Common myeloid progenitor, CD34-positive (primary cell): Measurements from ENCODE around the gene MLF1.

Experiments
- CTCF ChIA-PET: fragments of 350-600 bp; sonication (Branson Sonifier 250); formaldehyde crosslinking; loops from one replicate; lab custom pipeline; 2021; ENCODE audit warnings: antibody characterized with exemption; lab: Charles Lee
- POLR2A ChIA-PET: fragments of 350-600 bp; sonication (Branson Sonifier 250); formaldehyde crosslinking; loops from one replicate; lab custom pipeline; 2021; ENCODE audit warnings: antibody characterized with exemption; lab: Charles Lee
- DNase-seq, 3 donors: peaks; one replicate each; pipeline versions ENCODE4 v3.0.0 to v3.0.0-alpha.2; 2013
- H3K27ac ChIP-seq, 2 experiments: 1 replicate in 1 of 2; 2 replicates in 1 of 2; pipeline ENCODE4 v1.7.0; 2013; ENCODE audit warnings: inconsistent platforms in 2 of 2, low read length in 2 of 2, mild to moderate bottlenecking in 2 of 2, low read depth in 1 of 2, moderate library complexity in 1 of 2; ENCODE audit not compliant: severe bottlenecking in 2 of 2, insufficient read depth in 1 of 2, poor library complexity in 1 of 2
- H3K27me3 ChIP-seq, 5 experiments: replicated peaks in 2 of 5; 1 replicate in 3 of 5; 2 replicates in 2 of 5; pipeline versions ENCODE4 v1.6.1 to v1.7.0; 2013; ENCODE audit warnings: low read length in 4 of 5, mild to moderate bottlenecking in 2 of 5, moderate library complexity in 2 of 5, inconsistent platforms in 1 of 5; ENCODE audit not compliant: insufficient read depth in 5 of 5, control insufficient read depth in 4 of 5
- H3K36me3 ChIP-seq, 4 experiments: 1 replicate in 2 of 4; 2 replicates in 2 of 4; pipeline versions ENCODE4 v1.6.1 to v1.7.0; 2013; ENCODE audit warnings: low read length in 3 of 4, control low read depth in 1 of 4, mild to moderate bottlenecking in 1 of 4; ENCODE audit not compliant: control insufficient read depth in 4 of 4, insufficient read depth in 4 of 4
- H3K4me1 ChIP-seq, 4 experiments: 1 replicate in 3 of 4; 2 replicates in 1 of 4; pipeline versions ENCODE4 v1.6.1 to v1.7.1; 2013; ENCODE audit warnings: low read length in 3 of 4, mild to moderate bottlenecking in 3 of 4, control low read depth in 1 of 4, inconsistent platforms in 1 of 4, moderate library complexity in 1 of 4; ENCODE audit not compliant: control insufficient read depth in 4 of 4, insufficient read depth in 4 of 4; ENCODE audit errors: control extremely low read depth in 1 of 4
- H3K4me3 ChIP-seq, 7 experiments: 1 replicate in 4 of 7; 2 replicates in 3 of 7; pipeline versions ENCODE4 v1.5.1 to v1.7.0; 2013; ENCODE audit warnings: mild to moderate bottlenecking in 7 of 7, low read length in 6 of 7, moderate library complexity in 6 of 7, inconsistent platforms in 2 of 7, low read depth in 2 of 7, control low read depth in 1 of 7; ENCODE audit not compliant: insufficient read depth in 4 of 7, control insufficient read depth in 1 of 7; ENCODE audit errors: extremely low read depth in 1 of 7
- H3K9me3 ChIP-seq, 5 experiments: 1 replicate in 4 of 5; 2 replicates in 1 of 5; pipeline versions ENCODE4 v1.6.1 to v1.7.1; 2013; ENCODE audit warnings: low read length in 4 of 5, mild to moderate bottlenecking in 2 of 5, inconsistent platforms in 1 of 5, low read depth in 1 of 5, moderate library complexity in 1 of 5; ENCODE audit not compliant: control insufficient read depth in 4 of 5, insufficient read depth in 2 of 5; ENCODE audit errors: control extremely low read depth in 1 of 5
- WGBS: methylation state at CpG from one replicate; pipeline ENCODE4 v1.1.5; 2013; ENCODE audit not compliant: insufficient coverage; 5-methylcytosine and 5-hydroxymethylcytosine counted together

MLF1 gene

DNA sequence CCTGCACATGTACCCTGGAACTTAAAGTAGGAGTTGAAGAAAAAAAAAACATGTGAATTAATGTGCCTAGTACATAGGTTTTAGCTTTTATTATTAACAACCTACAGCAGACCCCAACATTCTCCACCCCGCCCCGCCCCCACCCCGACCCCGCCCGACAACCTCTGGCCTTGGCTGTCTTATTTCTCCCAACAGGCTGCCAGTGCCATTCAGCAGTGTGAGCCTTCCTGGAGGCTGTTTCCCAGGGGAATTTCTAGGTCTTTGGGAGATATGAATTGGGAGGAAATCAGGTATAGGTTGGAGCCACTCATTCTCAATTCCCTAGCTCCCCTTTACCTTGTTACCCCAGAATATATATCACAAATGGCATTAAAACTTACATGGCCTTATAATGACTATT, 8.3 kb upstream of the MLF1 start:
- ChIA-PET POLR2A (no interaction called here), CTCF (interaction anchor here (1.4 kb wide), 1 partner anchor 23 kb away, joined by 3 read pairs; no protein-coding TSS in a partner anchor)
- Histone ChIP-seq H3K4me1 (no peaks in the 10 kb centered on the region), H3K36me3 (no peaks in the 10 kb centered on the region), H3K4me3 (no peak overlapping the region), H3K27me3 (no peaks in the 10 kb centered on the region), H3K27ac (no peak overlapping the region), H3K9me3 (no peaks in the 10 kb centered on the region)
- no CpG with 5 or more reads among the region's 5 CpGs for WGBS
- no peak for DNase-seq

- no peaks in the 10 kb centered on the region for H3K27me3 ChIP-seq
- no peak overlapping the region for H3K27ac ChIP-seq
- no peak for DNase-seq
- no peaks in the 10 kb centered on the region for H3K9me3 ChIP-seq
- no peaks in the 10 kb centered on the region for H3K4me1 ChIP-seq
- CTCF ChIA-PET: interaction anchor here (1.4 kb wide), 1 partner anchor 23 kb away, joined by 3 read pairs; no protein-coding TSS in a partner anchor
- POLR2A ChIA-PET: no interaction called here
- no peaks in the 10 kb centered on the region for H3K36me3 ChIP-seq
- H3K4me3 ChIP-seq: no peak overlapping the region
Measured at GRCh38 chr3:158563076-158563475, 7.9 kb upstream of the MLF1 start.

DNA sequence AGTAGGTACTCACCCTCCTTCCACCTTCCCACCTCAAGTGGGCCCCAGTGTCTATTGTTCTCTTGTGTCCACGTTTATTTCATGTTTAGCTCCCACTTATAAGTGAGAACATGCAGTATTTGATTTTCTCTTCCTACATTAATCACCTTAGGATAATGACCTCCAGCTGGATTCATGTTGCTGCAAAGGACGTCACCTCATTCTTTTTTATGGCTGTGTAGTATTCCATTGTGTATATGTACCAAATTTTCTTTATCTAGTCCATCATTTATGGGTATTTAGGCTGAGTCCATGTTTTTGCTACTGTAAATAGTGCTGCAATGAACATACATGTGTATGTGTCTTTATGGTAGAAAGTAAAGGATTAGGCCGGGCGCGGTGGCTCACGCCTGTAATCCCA, 5.9 kb upstream of the MLF1 start:
- no peak for DNase-seq
- WGBS: 100% methylated on average over 5 of the region's 6 CpGs
- CTCF ChIA-PET: no interaction called here
- H3K27me3 ChIP-seq: peaks cover 0 to 4% (median 0%) of the 10 kb centered on the region in 5 experiments
- H3K27ac ChIP-seq: no peak overlapping the region
- H3K4me1 ChIP-seq: no peaks in the 10 kb centered on the region
- no peak overlapping the region for H3K4me3 ChIP-seq
- no peaks in the 10 kb centered on the region for H3K9me3 ChIP-seq
- POLR2A ChIA-PET: no interaction called here
- H3K36me3 ChIP-seq: no peaks in the 10 kb centered on the region

DNA sequence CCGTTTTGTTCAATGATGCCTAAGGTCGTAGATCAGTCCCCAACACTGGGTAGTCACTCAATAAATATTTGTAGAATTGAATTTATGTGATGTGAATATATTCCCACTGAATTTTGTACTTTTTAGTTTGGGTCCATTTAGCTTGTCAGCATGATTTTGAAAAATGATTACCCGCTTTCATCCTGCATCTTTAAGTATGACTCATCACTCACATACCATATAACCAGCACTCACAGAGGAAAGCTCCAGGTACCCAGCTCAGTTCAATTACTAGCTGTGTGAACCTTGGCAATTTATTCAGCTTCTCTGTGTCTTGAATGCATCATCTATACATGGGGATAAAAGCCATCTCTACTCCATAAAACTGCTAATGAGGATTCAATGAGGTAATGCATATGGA, 2.2 kb upstream of the MLF1 start:
- no peak overlapping the region for H3K27ac ChIP-seq
- DNase-seq: peak in 1 of 3 donors; percentile 29
- H3K4me3 ChIP-seq: no peak overlapping the region
- ChIA-PET CTCF (interaction anchor here (0.6 to 2.4 kb wide), 3 partner anchors 11 to 36 kb away, joined by 3 to 8 read pairs (median 4); no protein-coding TSS in a partner anchor), POLR2A (no interaction called here)
- H3K36me3 ChIP-seq: no peaks in the 10 kb centered on the region
- peaks cover 0 to 8% (median 2%) of the 10 kb centered on the region in 5 experiments for H3K27me3 ChIP-seq
- no CpG with 5 or more reads among the region's 3 CpGs for WGBS
- H3K9me3 ChIP-seq: peaks cover 0 to 5% (median 0%) of the 10 kb centered on the region in 5 experiments
- peaks cover 0 to 12% (median 9%) of the 10 kb centered on the region in 4 experiments for H3K4me1 ChIP-seq

DNA sequence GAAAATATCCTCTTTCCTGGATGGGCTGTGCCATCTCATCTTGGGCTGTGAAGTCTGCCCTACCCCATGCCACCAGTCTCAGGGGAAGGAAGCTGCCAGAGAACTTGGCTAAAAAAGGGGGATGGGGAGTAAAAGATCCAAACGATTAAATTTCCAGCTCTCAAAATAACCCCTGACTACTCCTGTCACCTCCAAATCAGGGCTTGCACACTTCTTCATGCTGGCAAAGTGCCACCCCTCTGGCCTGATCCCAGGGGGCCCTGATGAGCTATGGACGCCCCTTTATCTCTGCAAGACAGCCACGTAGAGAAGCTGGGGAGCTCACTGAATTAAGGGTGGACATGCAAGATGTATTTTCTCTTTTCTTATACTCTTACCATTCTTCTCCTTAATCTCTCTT, 1.2 kb upstream of the MLF1 start:
- Histone ChIP-seq H3K4me3 (no peak overlapping the region), H3K36me3 (no peaks in the 10 kb centered on the region), H3K27ac (no peak overlapping the region), H3K27me3 (peaks cover 0 to 8% (median 2%) of the 10 kb centered on the region in 5 experiments), H3K4me1 (peaks cover 0 to 12% (median 9%) of the 10 kb centered on the region in 4 experiments), H3K9me3 (peaks cover 0 to 5% (median 0%) of the 10 kb centered on the region in 5 experiments)
- 82% methylated on average over 2 of the region's 3 CpGs for WGBS
- ChIA-PET POLR2A (interaction anchor here (0.7 to 2.4 kb wide), 2 partner anchors 75 to 1381 kb away, joined by 3 to 10 read pairs; partner anchors contain the start of gene GFM1), CTCF (interaction anchor here (1.6 to 1.7 kb wide), 2 partner anchors 30 to 37 kb away, joined by 3 to 4 read pairs; no protein-coding TSS in a partner anchor)
- DNase-seq: peak in 2 of 3 donors; percentile 14 to 41

DNA sequence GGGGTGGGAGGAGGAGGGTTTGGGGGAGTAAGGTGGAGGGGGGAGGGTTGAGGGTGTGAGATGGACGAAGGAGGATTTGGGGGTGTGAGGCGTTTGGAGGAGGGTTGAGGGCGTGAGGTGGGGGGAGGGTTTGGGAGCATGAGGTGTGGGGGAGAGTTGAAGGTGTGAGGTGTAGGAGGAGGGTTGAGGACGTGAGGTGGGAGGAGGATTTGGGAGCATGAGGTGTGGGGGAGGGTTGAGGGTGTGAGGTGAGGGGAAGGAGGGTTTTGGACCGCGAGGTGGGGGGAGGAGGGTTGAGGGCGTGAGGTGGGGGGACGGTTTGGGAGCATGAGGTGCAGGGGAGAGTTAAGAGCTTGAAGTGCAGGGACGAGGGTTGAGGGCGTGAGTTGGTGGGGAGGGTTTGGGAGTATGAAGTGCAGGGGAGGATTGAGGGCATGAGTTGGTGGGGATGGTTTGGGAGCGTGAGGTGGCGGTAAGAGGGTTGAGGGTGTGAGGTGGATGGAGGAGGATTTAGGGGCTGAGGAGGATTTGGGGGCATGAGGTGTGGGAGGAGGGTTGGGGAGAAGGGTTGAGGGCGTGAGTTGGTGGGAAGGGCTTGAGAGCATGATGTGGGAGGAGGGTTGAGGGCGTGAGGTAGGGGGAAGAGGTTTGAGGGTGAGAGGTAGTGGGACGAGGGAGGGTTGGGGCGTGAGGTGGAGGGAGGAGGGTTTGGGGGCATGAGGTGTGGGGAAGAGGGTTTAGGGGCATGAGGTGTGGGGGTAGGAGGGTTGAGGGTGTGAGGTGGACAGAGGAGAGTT, 1.2 kb downstream of the MLF1 start:
- peaks cover 0 to 5% (median 0%) of the 10 kb centered on the region in 5 experiments for H3K9me3 ChIP-seq
- H3K4me3 ChIP-seq: no peak overlapping the region
- POLR2A ChIA-PET: no interaction called here

DNA sequence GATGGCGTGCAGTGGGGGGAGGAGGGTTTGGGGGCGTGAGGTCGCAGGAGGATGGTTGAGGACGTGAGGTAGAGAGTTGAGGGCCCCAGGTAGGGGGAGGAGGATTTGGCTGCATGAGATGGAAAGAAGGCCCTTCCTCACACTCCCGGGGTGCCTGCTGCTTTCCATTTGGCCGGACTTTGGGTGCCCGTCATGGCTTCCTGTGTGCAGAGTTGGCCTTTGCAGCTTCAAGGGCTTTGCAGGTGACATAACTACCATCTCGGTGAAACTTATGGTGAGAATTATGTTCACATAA, 1.7 kb downstream of the MLF1 start:
- Histone ChIP-seq H3K4me3 (no peak overlapping the region), H3K36me3 (no peaks in the 10 kb centered on the region), H3K4me1 (peaks cover 0 to 12% (median 9%) of the 10 kb centered on the region in 4 experiments), H3K9me3 (peaks cover 0 to 5% (median 0%) of the 10 kb centered on the region in 5 experiments), H3K27me3 (peaks cover 0 to 8% (median 2%) of the 10 kb centered on the region in 5 experiments), H3K27ac (no peak overlapping the region)
- 98% methylated on average over 7 of the region's 8 CpGs for WGBS
- DNase-seq: no peak
- ChIA-PET POLR2A (no interaction called here), CTCF (no interaction called here)

More for the DNA sequence above, 1.2 kb downstream of the MLF1 start:
- Histone ChIP-seq H3K36me3 (no peaks in the 10 kb centered on the region), H3K27ac (no peak overlapping the region), H3K4me1 (peaks cover 0 to 12% (median 9%) of the 10 kb centered on the region in 4 experiments), H3K27me3 (peaks cover 0 to 8% (median 2%) of the 10 kb centered on the region in 5 experiments)
- WGBS: 93% methylated on average over 15 of the region's 16 CpGs
- no peak for DNase-seq
- CTCF ChIA-PET: no interaction called here
